OCI-LY7 (cell line): ENCODE data around the gene TRAF2.

Experiments
- CTCF ChIP-seq: fragments of 200-600 bp; sonication (generic); conservative IDR thresholded peaks from 2 replicates; pipeline ENCODE4 v1.5.1; 2014; ENCODE audit warnings: mild to moderate bottlenecking, antibody characterized with exemption, low read length, moderate library complexity, mixed read lengths
- EZH2phosphoT487 ChIP-seq: fragments of 200-600 bp; sonication (generic); IDR thresholded peaks from 2 replicates; pipeline ENCODE4 v1.6.1; 2018; ENCODE audit warnings: low read depth, borderline replicate concordance, mild to moderate bottlenecking, mixed run types, antibody characterized with exemption, low read length, moderate library complexity, mixed read lengths

DNA sequence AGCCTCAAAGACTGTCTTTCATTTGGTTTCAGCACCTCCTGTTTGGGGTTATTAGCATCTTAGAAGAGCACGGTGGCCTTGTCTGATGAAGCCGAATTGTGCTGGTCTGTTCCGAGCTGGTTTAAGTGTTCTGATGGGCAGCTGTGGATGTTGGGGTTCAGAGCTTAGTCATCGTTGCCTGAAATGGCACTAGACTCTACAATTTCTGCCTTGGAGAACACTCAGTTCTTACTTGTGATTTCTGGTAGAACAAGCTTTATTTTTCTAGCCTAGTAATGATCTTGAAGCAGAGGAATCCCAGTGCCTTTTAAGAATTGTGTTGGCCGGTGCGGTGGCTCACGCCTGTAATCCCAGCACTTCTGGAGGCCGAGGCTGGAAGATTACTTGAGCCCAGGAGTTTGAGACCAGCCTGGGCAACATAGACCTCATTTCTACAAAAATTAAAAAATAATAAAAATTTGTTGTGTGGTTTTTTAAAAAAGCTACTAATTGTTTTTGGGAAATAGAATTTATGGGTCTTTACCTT lies 50.4 kb downstream of the TRAF2 start:
- TF ChIP-seq CTCF (no peak), EZH2phosphoT487 (no peak)
